ENCODE data around the gene ARL8A.
A peak's percentile ranks its signal among the peaks of the same experiment; 100 is the strongest.
"Not testable (repeated sequence)": the region's sequence is repeated elsewhere in the genome, so short reads cannot be mapped to it uniquely, and the experiment has no call there.

The ARL8A gene

GRCh38 chr1:202172015-202172355 is 27.4 kb upstream of the ARL8A start:
- no peak for DNase-seq

- no peak for DNase-seq
Measured at GRCh38 chr1:202171292-202172014, 26.9 kb upstream of the ARL8A start.

GRCh38 chr1:202170726-202171125 is 26.2 kb upstream of the ARL8A start:
- DNase-seq, result no peak

DNA sequence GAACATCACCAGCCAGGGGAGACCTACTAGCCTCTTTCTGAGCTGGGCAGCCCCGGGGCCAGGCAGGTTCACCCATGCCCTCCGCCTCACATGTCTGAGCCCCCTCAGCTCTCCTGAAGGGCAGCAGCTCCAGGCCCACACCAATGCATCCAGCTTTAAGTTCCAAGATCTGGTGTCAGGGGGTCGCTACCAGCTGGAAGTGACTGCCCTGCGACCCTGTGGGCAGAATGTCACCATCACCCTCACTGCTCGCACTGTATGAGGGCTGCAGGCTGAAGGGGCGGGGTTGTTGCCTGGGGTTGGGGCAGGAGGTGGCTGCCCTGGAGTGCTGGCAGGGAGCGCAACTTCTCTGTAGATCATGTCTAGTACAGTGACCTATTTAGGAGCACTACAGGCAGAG is 24.3 kb upstream of the ARL8A start:
- no peak for DNase-seq

DNA sequence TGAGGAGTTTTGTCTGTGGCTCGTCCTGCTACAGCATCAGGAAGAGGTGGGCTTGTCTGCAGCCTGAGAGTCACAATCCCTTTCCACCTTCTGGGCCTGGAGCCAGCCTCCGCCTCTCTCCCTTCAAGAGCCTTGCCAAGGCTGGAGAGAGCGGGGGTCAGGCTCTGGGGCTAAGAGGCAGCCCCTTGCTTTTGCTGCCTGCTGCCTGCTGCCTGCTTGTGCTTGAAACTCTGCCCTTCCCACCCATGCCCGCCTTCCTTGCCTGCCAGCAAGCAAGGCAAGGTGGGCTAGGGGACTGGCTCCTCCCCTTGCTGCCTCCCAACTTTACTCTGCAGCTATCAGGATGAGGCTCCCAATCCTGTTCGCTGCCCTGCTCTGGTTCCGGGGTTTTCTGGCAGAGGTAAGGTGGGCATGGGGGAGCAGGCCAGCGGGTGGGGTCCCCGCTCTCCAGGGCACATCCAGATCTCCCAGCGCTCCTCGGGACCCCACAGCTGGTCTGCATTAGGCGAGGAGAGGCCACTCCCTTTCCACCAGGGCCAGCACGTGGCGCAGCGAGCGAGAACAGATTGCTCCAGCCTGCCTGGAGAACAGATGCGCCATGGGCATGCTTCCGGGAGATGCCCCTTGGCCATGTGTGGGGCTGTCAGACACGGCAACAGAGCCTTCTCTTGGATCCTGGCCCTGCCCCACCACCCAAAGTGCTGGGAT is 23.3 kb upstream of the ARL8A start:
- DNase-seq, result no peak

- not testable (repeated sequence) for DNase-seq
Measured at GRCh38 chr1:202167054-202167453, 22.5 kb upstream of the ARL8A start.

DNA sequence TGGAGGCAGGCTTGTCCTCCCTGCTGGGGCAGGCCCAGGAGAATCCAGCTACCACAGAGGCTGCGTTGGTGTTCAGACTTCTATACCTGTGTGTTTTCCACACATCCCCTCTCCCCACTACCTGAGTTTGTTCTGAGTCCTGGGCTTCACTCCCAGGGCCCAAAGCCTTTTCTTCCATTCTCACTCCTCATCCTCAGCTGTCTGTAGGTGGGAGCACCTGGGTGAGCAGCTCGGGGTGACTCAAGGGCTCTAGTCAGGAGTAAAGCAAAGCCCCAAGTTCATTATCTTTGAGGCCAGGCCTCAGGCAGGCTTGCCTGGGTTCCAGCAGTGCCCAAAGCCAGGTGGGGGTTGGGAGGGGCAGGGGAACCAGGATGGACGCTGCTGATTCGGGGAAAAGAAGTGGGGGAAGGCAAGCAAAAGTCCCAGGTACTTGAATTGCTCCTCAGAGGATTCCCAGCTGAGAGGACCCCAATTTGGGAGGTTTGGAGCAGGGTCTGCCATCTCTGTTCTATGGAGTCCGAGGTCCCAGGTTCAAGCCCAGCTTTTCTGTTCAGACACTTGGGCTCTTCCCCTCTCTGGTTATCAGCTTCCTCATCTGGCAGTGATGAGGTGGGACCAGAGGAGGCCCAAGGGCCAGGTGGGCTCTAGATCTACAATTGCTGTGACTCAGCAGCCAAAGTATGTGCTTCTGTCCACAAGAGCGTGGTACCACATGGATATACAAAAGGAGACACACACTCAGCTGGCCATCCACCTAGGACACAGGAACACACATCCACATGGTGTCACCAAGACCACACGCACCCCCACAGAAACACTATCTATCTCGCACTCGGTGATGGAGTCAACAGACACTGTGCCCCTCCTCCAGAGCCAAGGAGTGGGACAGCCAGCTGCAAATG is 21.7 kb upstream of the ARL8A start:
- DNase-seq, result no peak

- DNase-seq, result peak; percentile 79
Measured at GRCh38 chr1:202165267-202165941, 20.9 kb upstream of the ARL8A start.

- peak; percentile 74 to 78 for DNase-seq
Measured at GRCh38 chr1:202164271-202165037, 19.9 kb upstream of the ARL8A start.

DNA sequence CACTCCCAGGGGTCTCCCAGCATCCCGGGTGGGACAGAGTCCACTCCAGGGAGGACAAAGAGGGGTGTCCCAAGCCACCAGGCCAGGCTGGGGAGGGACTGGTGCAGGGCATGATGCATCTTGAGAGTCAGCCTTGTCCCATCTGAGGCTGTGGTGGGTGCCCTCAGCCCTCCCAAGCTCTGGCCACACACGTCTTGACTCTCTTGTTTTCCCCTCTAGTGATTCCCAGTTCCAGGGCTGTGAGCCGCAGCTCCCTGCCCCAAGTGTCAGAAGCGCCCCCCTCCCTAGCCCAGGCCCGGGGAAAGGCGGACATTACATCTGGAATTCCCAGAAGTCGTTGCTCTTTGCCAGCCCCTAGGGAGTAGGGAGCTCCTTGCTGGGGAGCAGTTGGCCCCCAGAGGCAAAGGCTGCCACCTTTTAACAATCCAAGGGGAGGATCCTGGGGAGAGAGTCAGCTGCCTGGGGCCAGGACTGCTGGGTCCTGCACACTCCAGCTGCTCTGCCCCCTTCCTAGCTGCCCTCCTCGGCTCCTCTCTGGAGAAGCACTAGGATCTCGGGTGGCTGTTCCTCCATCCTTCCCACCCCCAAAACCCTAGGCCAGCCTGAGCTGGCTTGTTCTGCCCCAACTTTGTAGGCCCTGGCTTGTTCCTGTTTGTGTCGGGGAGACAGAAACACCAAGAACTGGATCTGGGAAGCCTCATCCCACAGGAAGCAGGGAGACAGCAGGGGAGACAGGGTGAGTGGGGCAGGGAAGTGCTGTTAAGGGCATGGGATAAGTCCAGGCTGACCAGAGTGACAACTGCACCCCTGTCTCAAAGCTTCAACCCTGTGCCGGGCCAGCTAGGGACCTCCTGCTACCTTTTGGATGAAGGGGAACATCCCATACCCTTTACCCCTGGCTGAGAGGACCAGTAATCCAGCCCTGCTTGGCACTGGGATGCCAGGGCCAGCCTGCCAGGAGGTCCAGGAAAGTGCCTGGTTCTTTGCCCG is 19.0 kb upstream of the ARL8A start:
- no peak for DNase-seq

DNA sequence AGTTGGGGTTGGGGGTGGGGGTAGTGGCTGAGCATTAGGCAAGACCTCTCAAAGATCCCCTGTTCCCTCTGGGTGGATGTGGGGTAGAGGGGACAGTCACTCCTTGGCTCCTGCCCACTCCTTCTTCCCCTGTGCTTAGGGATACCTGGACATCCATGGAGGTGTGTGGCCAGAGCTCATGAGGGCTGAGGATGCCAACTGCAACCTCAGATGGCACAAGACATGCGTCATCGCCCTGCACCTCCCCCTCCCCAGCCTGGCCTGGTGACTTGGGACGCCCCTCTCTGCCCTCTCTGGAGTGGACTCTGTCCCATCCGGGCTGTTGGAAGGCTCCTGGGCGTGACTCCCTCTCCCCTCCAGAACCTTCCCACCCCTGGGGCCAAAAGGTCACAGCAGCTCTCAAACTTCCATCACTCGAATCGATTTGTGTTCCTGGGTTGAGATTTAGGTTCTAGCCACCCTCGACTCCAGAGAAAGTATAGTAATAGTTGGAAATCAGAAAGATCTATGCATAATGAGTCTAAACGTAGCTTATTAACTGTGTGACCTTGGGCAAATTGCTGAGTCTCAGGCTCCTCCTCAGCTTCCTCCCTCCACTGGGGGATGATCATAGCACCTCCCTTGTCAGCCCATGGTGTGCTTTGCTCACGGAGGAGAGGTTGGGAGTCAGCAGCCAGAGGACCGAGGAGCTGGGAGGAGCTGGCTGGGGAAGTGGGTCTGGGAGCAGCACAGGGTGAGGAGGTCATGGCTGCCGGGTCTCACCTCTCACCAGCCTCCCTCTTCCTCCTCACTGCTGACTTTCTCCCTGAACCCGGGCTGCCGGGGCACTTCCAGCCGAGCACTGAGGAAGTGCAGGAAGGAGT is 18.1 kb upstream of the ARL8A start:
- peak; percentile 62 to 67 for DNase-seq

DNA sequence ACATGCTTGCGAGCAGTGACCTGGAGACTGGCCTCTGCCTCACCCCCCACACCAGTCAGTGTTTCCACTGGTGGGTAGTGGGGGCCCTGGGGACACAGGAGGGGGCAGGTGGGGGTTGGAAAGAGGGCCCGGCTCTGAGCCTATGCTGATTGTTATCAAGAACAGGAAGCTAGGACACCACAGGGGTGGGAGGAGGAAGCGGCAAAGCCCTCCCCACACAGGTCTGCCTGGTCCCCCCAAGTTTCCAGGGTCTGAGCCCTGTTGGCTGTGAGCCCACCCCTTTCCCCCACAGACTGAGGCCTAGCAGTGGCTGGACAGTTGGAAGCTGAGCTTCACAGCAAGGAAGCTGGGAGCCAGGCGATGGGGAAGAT is 17.5 kb upstream of the ARL8A start:
- peak; percentile 73 to 75 for DNase-seq

GRCh38 chr1:202161151-202162046 is 16.9 kb upstream of the ARL8A start:
- DNase-seq, result peak; percentile 55

- DNase-seq, result peak; percentile 88 to 92
Measured at GRCh38 chr1:202160377-202160940, 15.9 kb upstream of the ARL8A start, which contains the start of gene PTPN7. PTPN7 (minus strand) TSS chr1:202160602; CDS start chr1:202159402, 1,200 bp downstream.

DNA sequence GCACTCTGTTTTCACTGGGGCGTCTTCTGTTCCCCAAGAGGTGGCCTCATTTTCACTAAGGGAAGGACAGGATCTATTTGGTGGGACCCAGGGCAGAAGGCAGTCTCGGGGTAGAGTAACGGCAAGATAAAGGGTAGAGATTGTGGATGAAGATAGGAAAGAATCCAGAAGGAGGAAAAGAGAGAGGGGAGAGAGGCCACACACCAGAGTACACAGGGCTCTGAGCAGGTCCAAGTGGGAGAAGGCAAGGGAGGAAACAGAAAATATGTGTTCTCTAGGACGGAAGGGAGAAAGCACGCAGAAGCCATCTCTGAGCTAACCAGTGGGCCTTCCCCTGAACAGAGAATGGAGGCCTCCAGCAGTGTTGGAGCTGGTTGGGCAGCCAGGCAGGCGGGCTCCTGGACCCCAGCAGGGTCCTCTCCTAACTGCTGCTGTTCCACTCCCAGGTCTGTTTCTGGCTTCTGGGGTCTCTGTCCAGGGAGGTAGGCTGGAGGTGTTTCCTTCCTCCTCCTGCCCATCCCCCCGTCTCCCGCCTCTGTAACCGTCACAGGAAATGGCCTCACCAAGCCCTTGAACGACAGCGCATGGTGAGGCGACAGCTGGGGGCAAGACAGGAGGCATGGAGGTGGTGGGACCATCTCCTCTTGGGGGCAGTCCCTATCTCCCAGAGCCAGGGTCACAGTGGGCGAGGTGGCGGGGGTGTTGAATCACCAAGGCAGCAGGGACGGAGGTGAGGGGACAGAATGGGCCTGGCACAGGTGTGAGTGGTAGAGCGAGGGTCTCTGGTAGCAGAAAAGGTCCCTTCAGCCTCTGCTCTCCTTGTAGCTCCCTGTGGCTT is 15.2 kb upstream of the ARL8A start:
- peak; percentile 84 to 85 for DNase-seq

DNA sequence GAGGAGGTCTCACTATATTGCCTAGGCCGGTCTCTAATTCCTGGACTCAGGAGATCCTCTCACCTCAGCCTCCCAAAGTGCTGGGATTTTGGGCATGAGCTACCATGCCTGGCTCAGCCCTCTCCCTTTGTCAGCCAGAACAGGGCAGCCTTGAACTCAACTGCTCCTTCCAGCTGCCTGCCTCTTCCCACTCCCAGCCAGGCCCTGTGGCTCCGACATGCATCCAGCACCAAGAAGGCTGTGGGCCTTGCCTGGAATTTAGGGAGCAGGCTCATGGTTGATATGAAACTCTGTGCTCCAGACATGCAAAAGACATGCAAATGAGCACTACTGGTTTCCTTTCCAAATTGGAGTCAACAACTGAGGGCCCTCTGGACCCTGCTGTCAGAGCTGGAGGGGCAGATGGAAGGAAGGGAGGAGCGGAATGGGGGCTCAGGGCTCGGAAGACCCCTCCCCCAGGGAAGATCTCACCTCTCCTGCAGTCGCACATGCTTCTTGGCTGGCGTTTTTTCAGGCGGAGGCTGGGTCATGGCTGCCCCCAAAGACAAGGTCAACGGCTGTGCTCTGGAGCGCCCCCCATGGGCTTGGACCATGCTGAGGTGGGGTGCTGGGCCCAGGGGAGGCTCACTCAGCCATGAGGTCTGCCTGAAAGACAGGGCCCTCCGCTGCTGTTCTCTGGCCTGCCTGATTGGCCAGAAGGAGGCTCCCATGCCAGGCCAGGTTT is 14.4 kb upstream of the ARL8A start:
- peak; percentile 67 to 69 for DNase-seq

DNA sequence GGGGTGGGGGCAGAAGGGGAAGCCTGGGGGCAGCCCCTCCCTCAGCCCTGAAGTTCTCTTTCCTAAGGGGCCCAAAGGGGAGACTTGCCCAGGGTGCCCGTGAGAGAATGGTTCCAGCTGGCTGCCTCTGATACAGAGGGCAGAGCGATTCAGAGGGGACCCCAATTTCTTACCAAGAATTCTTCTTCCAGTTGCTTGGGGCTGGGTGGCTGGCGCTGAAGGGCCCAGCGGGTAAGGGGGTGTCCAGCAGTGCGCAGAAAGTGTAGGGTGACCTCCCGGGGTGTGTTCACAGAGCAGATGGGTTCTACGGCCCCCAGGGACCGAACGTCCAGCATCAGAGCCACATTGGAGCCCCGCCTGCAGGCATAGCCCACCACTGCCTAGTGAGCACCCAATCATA is 13.4 kb upstream of the ARL8A start:
- DNase-seq, result no peak
